Neural crest cell (in vitro differentiated cells): Measurements from ENCODE around the gene ICA1. TPM values are rescaled to one million over a fixed set of nuclear protein-coding genes. Genes with fewer than 3 reads are reported as not detected.

ENCODE experiments used
- DNase-seq: peaks from one replicate; pipeline ENCODE4 v3.0.0; 2021; ENCODE audit warnings: low read depth, mixed read lengths, low spot score
- H3K27ac Mint-ChIP-seq: one replicate; pipeline ENCODE4 v1.8.0; 2021; ENCODE audit warnings: mild to moderate bottlenecking, mixed read lengths; ENCODE audit not compliant: unreplicated experiment
- H3K27me3 Mint-ChIP-seq: 2 replicates; pipeline ENCODE4 v1.8.0; 2021; ENCODE audit warnings: low read depth, mild to moderate bottlenecking, mixed read lengths
- H3K36me3 Mint-ChIP-seq: 2 replicates; pipeline ENCODE4 v1.8.0; 2021; ENCODE audit warnings: low read depth, mild to moderate bottlenecking, mixed read lengths
- H3K4me1 Mint-ChIP-seq: 2 replicates; pipeline ENCODE4 v1.8.0; 2021; ENCODE audit warnings: mixed read lengths
- H3K4me3 Mint-ChIP-seq: one replicate; pipeline ENCODE4 v1.8.0; 2021; ENCODE audit warnings: mild to moderate bottlenecking, mixed read lengths
- H3K9me3 Mint-ChIP-seq: 2 replicates; pipeline ENCODE4 v1.8.0; 2021; ENCODE audit warnings: mixed read lengths
- total RNA-seq: library from RNA; stranded (reverse); gene quantifications from 2 replicates; pipeline ENCODE4 v1.2.1, GENCODE V29; 2021
- TF ChIP-seq, protein P1 (sequence below): fragments of 200-600 bp; sonication (generic); conservative IDR thresholded peaks from 2 replicates; pipeline ENCODE4 v1.5.0; 2021; ENCODE audit warnings: antibody characterized with exemption, mild to moderate bottlenecking

The ICA1 gene
- total RNA-seq, 1 donor from 2014 or later, result 4.2 TPM

DNA sequence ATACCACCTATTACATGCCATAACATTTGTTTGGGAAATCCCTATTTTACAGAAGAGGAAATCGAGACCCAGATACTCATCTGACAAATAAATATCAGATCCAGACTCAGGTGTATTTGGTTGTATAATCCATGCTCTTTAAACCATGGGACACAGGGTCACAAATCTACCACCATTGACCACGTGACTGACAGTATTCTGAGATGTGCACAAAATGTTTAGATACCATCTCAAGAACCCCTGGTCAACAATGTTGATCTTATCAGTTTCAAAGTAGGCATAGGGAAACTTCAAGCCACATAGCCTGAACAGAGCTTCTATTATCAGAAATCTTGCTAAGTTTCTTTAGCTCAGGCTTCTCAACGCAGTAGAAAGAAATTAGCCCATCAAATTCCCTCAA is 93.6 kb downstream of the ICA1 start:
- Mint-ChIP-seq H3K4me1 (peaks cover 11% of the 10 kb centered on the region), H3K27me3 (no peaks in the 10 kb centered on the region), H3K4me3 (no peak overlapping the region), H3K9me3 (peaks cover 4% of the 10 kb centered on the region), H3K36me3 (peaks cover 7% of the 10 kb centered on the region), H3K27ac (no peak overlapping the region)
- TF ChIP-seq, protein P1, sequence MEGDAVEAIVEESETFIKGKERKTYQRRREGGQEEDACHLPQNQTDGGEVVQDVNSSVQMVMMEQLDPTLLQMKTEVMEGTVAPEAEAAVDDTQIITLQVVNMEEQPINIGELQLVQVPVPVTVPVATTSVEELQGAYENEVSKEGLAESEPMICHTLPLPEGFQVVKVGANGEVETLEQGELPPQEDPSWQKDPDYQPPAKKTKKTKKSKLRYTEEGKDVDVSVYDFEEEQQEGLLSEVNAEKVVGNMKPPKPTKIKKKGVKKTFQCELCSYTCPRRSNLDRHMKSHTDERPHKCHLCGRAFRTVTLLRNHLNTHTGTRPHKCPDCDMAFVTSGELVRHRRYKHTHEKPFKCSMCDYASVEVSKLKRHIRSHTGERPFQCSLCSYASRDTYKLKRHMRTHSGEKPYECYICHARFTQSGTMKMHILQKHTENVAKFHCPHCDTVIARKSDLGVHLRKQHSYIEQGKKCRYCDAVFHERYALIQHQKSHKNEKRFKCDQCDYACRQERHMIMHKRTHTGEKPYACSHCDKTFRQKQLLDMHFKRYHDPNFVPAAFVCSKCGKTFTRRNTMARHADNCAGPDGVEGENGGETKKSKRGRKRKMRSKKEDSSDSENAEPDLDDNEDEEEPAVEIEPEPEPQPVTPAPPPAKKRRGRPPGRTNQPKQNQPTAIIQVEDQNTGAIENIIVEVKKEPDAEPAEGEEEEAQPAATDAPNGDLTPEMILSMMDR, result no peak
- DNase-seq, result no peak

DNA sequence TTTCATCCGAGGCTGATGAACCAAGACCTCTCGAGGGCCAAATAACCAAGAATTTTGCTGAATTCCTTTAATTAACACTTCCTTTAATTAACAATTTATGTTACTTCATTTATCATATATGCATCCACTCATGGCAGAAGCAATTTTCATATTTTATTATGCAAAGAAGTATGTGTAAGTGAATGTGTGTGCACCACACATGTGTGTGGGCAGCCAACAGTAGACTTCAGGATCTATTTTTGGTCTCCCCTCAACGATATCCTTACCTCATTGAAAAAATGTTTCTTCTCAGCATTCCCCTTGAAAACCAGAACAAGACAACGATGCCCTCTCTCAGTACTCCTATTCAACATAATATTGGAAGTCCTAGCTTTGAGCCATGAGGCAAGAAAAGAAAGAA is 96.8 kb downstream of the ICA1 start:
- peaks cover 8% of the 10 kb centered on the region for H3K36me3 Mint-ChIP-seq
- H3K4me1 Mint-ChIP-seq, result peaks cover 15% of the 10 kb centered on the region
- TF ChIP-seq, protein P1, result no peak
- peaks cover 5% of the 10 kb centered on the region for H3K9me3 Mint-ChIP-seq
- H3K4me3 Mint-ChIP-seq, result no peak overlapping the region
- H3K27ac Mint-ChIP-seq, result no peak overlapping the region
- no peaks in the 10 kb centered on the region for H3K27me3 Mint-ChIP-seq
- no peak for DNase-seq

DNA sequence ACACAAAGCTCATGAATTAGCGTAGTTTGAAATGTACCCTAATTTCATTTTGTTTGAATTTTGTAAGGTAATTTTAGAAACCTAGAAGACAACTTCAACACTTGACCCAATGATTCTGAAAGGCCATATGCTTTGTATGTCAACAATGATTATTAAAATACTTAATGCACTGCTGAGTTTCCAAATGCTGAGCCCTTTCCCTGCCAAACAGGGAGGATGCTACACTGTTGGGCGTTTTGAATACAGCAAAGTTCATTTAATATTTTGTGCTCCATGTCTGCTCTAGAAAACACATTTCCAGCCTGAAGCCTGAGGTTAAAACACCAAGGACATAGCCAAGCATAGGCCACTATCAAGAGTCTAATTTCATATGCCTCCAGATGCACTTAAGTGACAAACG is 99.8 kb downstream of the ICA1 start:
- TF ChIP-seq, protein P1, result no peak
- Mint-ChIP-seq H3K36me3 (peaks cover 8% of the 10 kb centered on the region), H3K27me3 (no peaks in the 10 kb centered on the region), H3K4me1 (peaks cover 15% of the 10 kb centered on the region), H3K9me3 (peaks cover 5% of the 10 kb centered on the region), H3K27ac (no peak overlapping the region), H3K4me3 (no peak overlapping the region)
- no peak for DNase-seq

DNA sequence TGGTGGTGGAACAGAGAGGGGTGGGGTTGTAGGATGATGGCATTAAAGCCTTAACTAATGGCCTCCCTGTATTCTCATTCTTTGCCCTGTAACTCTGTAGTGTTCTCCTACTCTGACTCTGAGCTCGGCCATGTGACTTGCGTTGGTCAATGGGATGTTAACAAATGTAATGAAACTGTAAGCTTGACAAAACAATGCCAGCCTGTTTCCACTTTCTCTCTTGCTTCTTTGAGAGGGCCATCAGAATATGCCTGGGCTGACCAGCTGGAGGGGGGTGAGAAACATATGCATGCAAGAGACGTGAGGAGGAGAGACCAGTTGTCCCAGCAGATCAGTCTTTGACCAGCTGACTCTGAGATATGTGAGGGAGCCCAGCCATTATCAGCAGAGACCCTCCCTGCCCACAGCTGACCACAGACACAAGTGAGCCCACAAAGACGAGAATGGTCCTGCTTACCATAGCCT is 100.6 kb downstream of the ICA1 start:
- H3K27me3 Mint-ChIP-seq, result no peaks in the 10 kb centered on the region
- no peak for DNase-seq
- peaks cover 16% of the 10 kb centered on the region for H3K4me1 Mint-ChIP-seq
- peaks cover 8% of the 10 kb centered on the region for H3K36me3 Mint-ChIP-seq
- TF ChIP-seq, protein P1, result no peak
- H3K9me3 Mint-ChIP-seq, result peaks cover 5% of the 10 kb centered on the region
- no peak overlapping the region for H3K4me3 Mint-ChIP-seq
- H3K27ac Mint-ChIP-seq, result no peak overlapping the region

DNA sequence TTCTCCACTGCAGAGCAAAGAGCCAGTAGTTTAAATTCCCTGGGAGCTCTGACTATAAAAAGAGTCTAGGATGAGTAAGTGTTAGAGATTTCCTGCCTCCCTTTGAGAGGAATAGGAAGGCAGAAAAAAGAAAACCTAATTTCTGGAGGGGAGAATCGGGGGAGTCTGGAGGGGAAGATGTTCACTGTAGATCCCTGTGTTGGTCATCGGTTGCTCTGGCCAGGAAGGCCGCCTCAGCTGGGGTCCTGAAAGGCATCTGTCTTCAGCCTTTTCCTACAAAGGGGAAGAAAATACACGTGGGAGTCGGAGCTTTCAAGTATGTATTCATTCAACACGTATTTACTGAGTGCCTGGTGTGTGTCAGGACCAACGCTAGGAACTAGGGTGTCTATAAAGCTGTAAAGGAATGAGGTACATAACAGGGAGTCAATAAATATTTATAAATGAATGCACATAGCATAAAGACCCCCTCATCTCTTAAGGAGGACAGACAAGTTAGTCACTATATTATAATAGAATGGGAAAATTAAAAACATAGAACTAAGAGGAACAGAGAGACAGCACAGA is 101.1 kb downstream of the ICA1 start:
- TF ChIP-seq, protein P1, result no peak
- Mint-ChIP-seq H3K4me3 (no peak overlapping the region), H3K4me1 (peaks cover 16% of the 10 kb centered on the region), H3K27ac (no peak overlapping the region), H3K27me3 (no peaks in the 10 kb centered on the region), H3K9me3 (peaks cover 5% of the 10 kb centered on the region), H3K36me3 (peaks cover 9% of the 10 kb centered on the region)
- no peak for DNase-seq
